Astrocyte (in vitro differentiated cells and primary cell): ENCODE results near the gene KRTAP19-7. TPM values are rescaled to one million over a fixed set of nuclear protein-coding genes. Genes with fewer than 3 reads are reported as not detected.

Experiments used
- DNase-seq: peaks from one replicate; pipeline ENCODE4 v3.0.0-alpha.2; 2010; ENCODE audit warnings: low read depth
- FAIRE-seq: peaks from 2 replicates; lab custom pipeline; 2011; peaks lifted over from hg19 to GRCh38; lab: Jason Lieb, UNC
- H2AFZ ChIP-seq: 2 replicates; pipeline ENCODE4 v1.6.0; 2012; ENCODE audit warnings: low read depth, low read length, inconsistent platforms
- H3K27ac ChIP-seq: 2 replicates; pipeline ENCODE4 v1.5.1; 2011; ENCODE audit warnings: low read depth, low read length, inconsistent platforms
- H3K27me3 ChIP-seq: 2 replicates; pipeline ENCODE4 v1.6.0; 2011; ENCODE audit warnings: low read length, inconsistent platforms; ENCODE audit not compliant: insufficient read depth
- H3K36me3 ChIP-seq: 2 replicates; pipeline ENCODE4 v1.5.1; 2011; ENCODE audit warnings: low read length, inconsistent platforms; ENCODE audit not compliant: insufficient read depth
- H3K4me1 ChIP-seq: 2 replicates; pipeline ENCODE4 v1.5.1; 2011; ENCODE audit warnings: low read length, inconsistent platforms; ENCODE audit not compliant: insufficient read depth
- H3K4me2 ChIP-seq: 2 replicates; pipeline ENCODE4 v1.6.0; 2012; ENCODE audit warnings: low read length, inconsistent platforms
- H3K4me3 ChIP-seq: 2 replicates; pipeline ENCODE4 v1.5.1; 2011; ENCODE audit warnings: low read depth, mild to moderate bottlenecking, low read length, inconsistent platforms; ENCODE audit not compliant: insufficient read depth
- H3K79me2 ChIP-seq: 2 replicates; pipeline ENCODE4 v1.6.0; 2012; ENCODE audit warnings: mild to moderate bottlenecking, low read length, inconsistent platforms; ENCODE audit not compliant: insufficient read depth
- H3K9ac ChIP-seq: 2 replicates; pipeline ENCODE4 v1.6.0; 2012; ENCODE audit warnings: mild to moderate bottlenecking, low read length, inconsistent platforms
- H3K9me3 ChIP-seq: 2 replicates; pipeline ENCODE4 v1.5.1; 2012; ENCODE audit warnings: low read depth, mild to moderate bottlenecking, low read length, inconsistent platforms; ENCODE audit not compliant: insufficient read depth
- H4K20me1 ChIP-seq: 2 replicates; pipeline ENCODE4 v1.6.0; 2012; ENCODE audit warnings: low read length, inconsistent platforms; ENCODE audit not compliant: insufficient read depth
- H3K27ac Mint-ChIP-seq: one replicate; pipeline ENCODE4 v1.8.0; 2021; ENCODE audit warnings: mild to moderate bottlenecking, mixed read lengths; ENCODE audit not compliant: unreplicated experiment
- H3K27me3 Mint-ChIP-seq: one replicate; pipeline ENCODE4 v1.8.0; 2021; ENCODE audit warnings: low read depth, mixed read lengths; ENCODE audit not compliant: unreplicated experiment
- H3K36me3 Mint-ChIP-seq: one replicate; pipeline ENCODE4 v1.8.0; 2021; ENCODE audit warnings: low read depth, mixed read lengths; ENCODE audit not compliant: unreplicated experiment
- H3K4me1 Mint-ChIP-seq: one replicate; pipeline ENCODE4 v1.8.0; 2021; ENCODE audit warnings: low read depth, mixed read lengths; ENCODE audit not compliant: unreplicated experiment
- H3K4me3 Mint-ChIP-seq: one replicate; pipeline ENCODE4 v1.8.0; 2021; ENCODE audit warnings: mild to moderate bottlenecking, moderate library complexity, mixed read lengths; ENCODE audit not compliant: unreplicated experiment
- H3K9me3 Mint-ChIP-seq: one replicate; pipeline ENCODE4 v1.8.0; 2021; ENCODE audit warnings: mild to moderate bottlenecking, mixed read lengths; ENCODE audit not compliant: unreplicated experiment
- EZH2 ChIP-seq: IDR thresholded peaks from 2 replicates; pipeline ENCODE4 v1.6.1; 2012; ENCODE audit warnings: mild to moderate bottlenecking, low read length, inconsistent platforms; ENCODE audit not compliant: insufficient read depth
- total RNA-seq: library from RNA; stranded (reverse); gene quantifications from 2 replicates; pipeline ENCODE4 v1.2.1, GENCODE V29; 2021
- TF ChIP-seq, protein P1 (sequence below): IDR thresholded peaks from 2 replicates; pipeline ENCODE4 v1.5.1; 2011; ENCODE audit warnings: low read depth, mild to moderate bottlenecking, inconsistent platforms, low read length, moderate library complexity; ENCODE audit not compliant: insufficient read depth

The KRTAP19-7 gene
- total RNA-seq, 1 donor from 2014 or later: not detected

GRCh38 chr21:30577766-30578165, 16.7 kb upstream of the KRTAP19-7 start:
- no peaks in the 10 kb centered on the region for H3K36me3 ChIP-seq
- DNase-seq: no peak
- Mint-ChIP-seq H3K4me3 (no peak overlapping the region), H3K4me1 (peaks cover 9% of the 10 kb centered on the region), H3K36me3 (no peaks in the 10 kb centered on the region), H3K27ac (no peak overlapping the region), H3K9me3 (no peaks in the 10 kb centered on the region), H3K27me3 (no peaks in the 10 kb centered on the region)
- no peaks in the 10 kb centered on the region for H3K27me3 ChIP-seq
- TF ChIP-seq, protein P1, sequence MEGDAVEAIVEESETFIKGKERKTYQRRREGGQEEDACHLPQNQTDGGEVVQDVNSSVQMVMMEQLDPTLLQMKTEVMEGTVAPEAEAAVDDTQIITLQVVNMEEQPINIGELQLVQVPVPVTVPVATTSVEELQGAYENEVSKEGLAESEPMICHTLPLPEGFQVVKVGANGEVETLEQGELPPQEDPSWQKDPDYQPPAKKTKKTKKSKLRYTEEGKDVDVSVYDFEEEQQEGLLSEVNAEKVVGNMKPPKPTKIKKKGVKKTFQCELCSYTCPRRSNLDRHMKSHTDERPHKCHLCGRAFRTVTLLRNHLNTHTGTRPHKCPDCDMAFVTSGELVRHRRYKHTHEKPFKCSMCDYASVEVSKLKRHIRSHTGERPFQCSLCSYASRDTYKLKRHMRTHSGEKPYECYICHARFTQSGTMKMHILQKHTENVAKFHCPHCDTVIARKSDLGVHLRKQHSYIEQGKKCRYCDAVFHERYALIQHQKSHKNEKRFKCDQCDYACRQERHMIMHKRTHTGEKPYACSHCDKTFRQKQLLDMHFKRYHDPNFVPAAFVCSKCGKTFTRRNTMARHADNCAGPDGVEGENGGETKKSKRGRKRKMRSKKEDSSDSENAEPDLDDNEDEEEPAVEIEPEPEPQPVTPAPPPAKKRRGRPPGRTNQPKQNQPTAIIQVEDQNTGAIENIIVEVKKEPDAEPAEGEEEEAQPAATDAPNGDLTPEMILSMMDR: no peak
- no peak for TF ChIP-seq EZH2
- H3K79me2 ChIP-seq: no peaks in the 10 kb centered on the region
- H3K27ac ChIP-seq: no peak overlapping the region
- no peak overlapping the region for H3K4me2 ChIP-seq
- no peak overlapping the region for H2AFZ ChIP-seq
- FAIRE-seq: no peak
- H3K4me1 ChIP-seq: no peaks in the 10 kb centered on the region
- no peaks in the 10 kb centered on the region for H4K20me1 ChIP-seq
- no peak overlapping the region for H3K4me3 ChIP-seq
- H3K9ac ChIP-seq: no peak overlapping the region
- H3K9me3 ChIP-seq: peaks cover 5% of the 10 kb centered on the region

DNA sequence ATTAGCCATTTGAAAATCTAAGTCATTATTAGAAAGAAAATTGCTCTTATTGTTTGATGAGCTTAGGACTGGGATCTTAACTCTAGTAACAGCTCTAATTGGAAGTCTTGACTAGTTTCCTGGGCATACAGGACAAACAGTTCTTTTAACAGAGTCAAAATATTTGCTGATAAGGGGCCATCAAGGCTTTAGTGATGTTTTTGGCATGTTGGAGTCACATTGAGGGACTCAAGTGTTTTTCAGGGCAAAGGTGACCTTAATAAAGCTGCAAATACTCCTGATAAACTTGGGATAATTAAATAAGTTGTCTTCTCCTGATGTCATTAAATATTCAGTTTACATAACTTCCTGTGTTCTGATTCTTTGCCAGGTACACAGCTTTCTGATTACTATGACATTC, 6.5 kb upstream of the KRTAP19-7 start:
- no peaks in the 10 kb centered on the region for H4K20me1 ChIP-seq
- no peak overlapping the region for H3K4me2 ChIP-seq
- Mint-ChIP-seq H3K9me3 (no peaks in the 10 kb centered on the region), H3K36me3 (no peaks in the 10 kb centered on the region), H3K4me1 (no peaks in the 10 kb centered on the region), H3K4me3 (no peak overlapping the region), H3K27ac (no peak overlapping the region), H3K27me3 (no peaks in the 10 kb centered on the region)
- no peaks in the 10 kb centered on the region for H3K4me1 ChIP-seq
- H3K9me3 ChIP-seq: peaks cover 3% of the 10 kb centered on the region
- TF ChIP-seq, protein P1: no peak
- no peak for TF ChIP-seq EZH2
- FAIRE-seq (no peak), DNase-seq (no peak)
- H3K27ac ChIP-seq: no peak overlapping the region
- H3K36me3 ChIP-seq: no peaks in the 10 kb centered on the region
- H3K9ac ChIP-seq: no peak overlapping the region
- no peaks in the 10 kb centered on the region for H3K27me3 ChIP-seq
- H3K79me2 ChIP-seq: no peaks in the 10 kb centered on the region
- H3K4me3 ChIP-seq: no peak overlapping the region
- no peak overlapping the region for H2AFZ ChIP-seq

GRCh38 chr21:30563630-30564029, 2.5 kb upstream of the KRTAP19-7 start:
- no peak for DNase-seq
- no peak for FAIRE-seq
- H3K9ac ChIP-seq: no peak overlapping the region

More at GRCh38 chr21:30563630-30564029, 2.5 kb upstream of the KRTAP19-7 start:
- H3K9me3 ChIP-seq: no peaks in the 10 kb centered on the region
- H3K4me3 ChIP-seq: no peak overlapping the region
- no peaks in the 10 kb centered on the region for H3K36me3 Mint-ChIP-seq
- TF ChIP-seq EZH2: no peak
- TF ChIP-seq, protein P1: no peak
- no peaks in the 10 kb centered on the region for H3K9me3 Mint-ChIP-seq
- no peak overlapping the region for H3K4me2 ChIP-seq
- H3K27ac Mint-ChIP-seq: no peak overlapping the region
- no peaks in the 10 kb centered on the region for H3K79me2 ChIP-seq
- H3K4me1 Mint-ChIP-seq: no peaks in the 10 kb centered on the region
- no peaks in the 10 kb centered on the region for H3K27me3 ChIP-seq
- H3K27me3 Mint-ChIP-seq: no peaks in the 10 kb centered on the region
- no peak overlapping the region for H2AFZ ChIP-seq
- H3K27ac ChIP-seq: no peak overlapping the region
- H3K4me1 ChIP-seq: no peaks in the 10 kb centered on the region
- no peaks in the 10 kb centered on the region for H4K20me1 ChIP-seq
- no peak overlapping the region for H3K4me3 Mint-ChIP-seq
- no peaks in the 10 kb centered on the region for H3K36me3 ChIP-seq
